ENCODE data around the gene PKD2.

Gene PKD2

GRCh38 chr4:88030565-88031310 lies 23.3 kb downstream of the PKD2 start:
- Histone ChIP-seq H3K36me3 (ENCODE audit: control insufficient read depth in 5 of 5, insufficient read depth in 5 of 5, low read length in 5 of 5) (peaks cover 2 to 18% (median 6%) of the 10 kb centered on the region in 5 donors), H3K27ac (ENCODE audit: low read depth, low read length) (no peak overlapping the region), H3K9ac (ENCODE audit: low read length in 5 of 5) (no peak overlapping the region)

GRCh38 chr4:88033309-88033708 lies 25.9 kb downstream of the PKD2 start:
- Histone ChIP-seq H3K9me3 (ENCODE audit: control insufficient read depth in 5 of 5, low read length in 5 of 5) (no peaks in the 10 kb centered on the region), H3K4me1 (ENCODE audit: control insufficient read depth in 5 of 5, insufficient read depth in 5 of 5, low read length in 5 of 5) (peaks cover 0 to 10% (median 6%) of the 10 kb centered on the region in 5 donors), H3K4me3 (ENCODE audit: low read depth in 1 of 5, low read length in 5 of 5) (no peak overlapping the region), H3K9ac (ENCODE audit: low read length in 5 of 5) (no peak overlapping the region), H3K27ac (ENCODE audit: low read depth, low read length) (no peak overlapping the region), H3K27me3 (ENCODE audit: control insufficient read depth in 5 of 5, insufficient read depth in 4 of 5, low read length in 5 of 5) (no peaks in the 10 kb centered on the region), H3K36me3 (ENCODE audit: control insufficient read depth in 5 of 5, insufficient read depth in 5 of 5, low read length in 5 of 5) (peaks cover 18 to 39% (median 25%) of the 10 kb centered on the region in 5 donors)

More at GRCh38 chr4:88030565-88031310, 23.3 kb downstream of the PKD2 start:
- Histone ChIP-seq H3K9me3 (ENCODE audit: control insufficient read depth in 5 of 5, low read length in 5 of 5) (peaks cover 0 to 6% (median under 1%) of the 10 kb centered on the region in 5 donors), H3K27me3 (ENCODE audit: control insufficient read depth in 5 of 5, insufficient read depth in 4 of 5, low read length in 5 of 5) (no peaks in the 10 kb centered on the region), H3K4me3 (ENCODE audit: low read depth in 1 of 5, low read length in 5 of 5) (no peak overlapping the region), H3K4me1 (ENCODE audit: control insufficient read depth in 5 of 5, insufficient read depth in 5 of 5, low read length in 5 of 5) (peaks cover 0 to 15% (median 11%) of the 10 kb centered on the region in 5 donors)

- H3K27me3 ChIP-seq (ENCODE audit: control insufficient read depth in 5 of 5, insufficient read depth in 4 of 5, low read length in 5 of 5): no peaks in the 10 kb centered on the region
- H3K9me3 ChIP-seq (ENCODE audit: control insufficient read depth in 5 of 5, low read length in 5 of 5): no peaks in the 10 kb centered on the region
- H3K4me1 ChIP-seq (ENCODE audit: control insufficient read depth in 5 of 5, insufficient read depth in 5 of 5, low read length in 5 of 5): peaks cover 0 to 2% (median 0%) of the 10 kb centered on the region in 5 donors
- no peak overlapping the region for H3K9ac ChIP-seq (ENCODE audit: low read length in 5 of 5)
- no peak overlapping the region for H3K4me3 ChIP-seq (ENCODE audit: low read depth in 1 of 5, low read length in 5 of 5)
- peaks cover 28 to 56% (median 43%) of the 10 kb centered on the region in 5 donors for H3K36me3 ChIP-seq (ENCODE audit: control insufficient read depth in 5 of 5, insufficient read depth in 5 of 5, low read length in 5 of 5)
- H3K27ac ChIP-seq (ENCODE audit: low read depth, low read length): no peak overlapping the region
Observed at GRCh38 chr4:88035292-88035691, 27.9 kb downstream of the PKD2 start.

GRCh38 chr4:88037447-88037846 lies 30.0 kb downstream of the PKD2 start:
- no peaks in the 10 kb centered on the region for H3K27me3 ChIP-seq (ENCODE audit: control insufficient read depth in 5 of 5, insufficient read depth in 4 of 5, low read length in 5 of 5)
- H3K4me1 ChIP-seq (ENCODE audit: control insufficient read depth in 5 of 5, insufficient read depth in 5 of 5, low read length in 5 of 5): peaks cover 0 to 4% (median under 1%) of the 10 kb centered on the region in 5 donors
- peaks cover 38 to 67% (median 56%) of the 10 kb centered on the region in 5 donors for H3K36me3 ChIP-seq (ENCODE audit: control insufficient read depth in 5 of 5, insufficient read depth in 5 of 5, low read length in 5 of 5)

GRCh38 chr4:88037936-88038335 lies 30.5 kb downstream of the PKD2 start:
- Histone ChIP-seq H3K27ac (ENCODE audit: low read depth, low read length) (no peak overlapping the region), H3K9ac (ENCODE audit: low read length in 5 of 5) (no peak overlapping the region), H3K9me3 (ENCODE audit: control insufficient read depth in 5 of 5, low read length in 5 of 5) (no peaks in the 10 kb centered on the region), H3K4me3 (ENCODE audit: low read depth in 1 of 5, low read length in 5 of 5) (no peak overlapping the region), H3K27me3 (ENCODE audit: control insufficient read depth in 5 of 5, insufficient read depth in 4 of 5, low read length in 5 of 5) (no peaks in the 10 kb centered on the region), H3K36me3 (ENCODE audit: control insufficient read depth in 5 of 5, insufficient read depth in 5 of 5, low read length in 5 of 5) (peaks cover 38 to 67% (median 56%) of the 10 kb centered on the region in 5 donors), H3K4me1 (ENCODE audit: control insufficient read depth in 5 of 5, insufficient read depth in 5 of 5, low read length in 5 of 5) (peaks cover 0 to 9% (median 6%) of the 10 kb centered on the region in 5 donors)

More at GRCh38 chr4:88037447-88037846, 30.0 kb downstream of the PKD2 start:
- no peak overlapping the region for H3K27ac ChIP-seq (ENCODE audit: low read depth, low read length)
- no peak overlapping the region for H3K4me3 ChIP-seq (ENCODE audit: low read depth in 1 of 5, low read length in 5 of 5)
- no peaks in the 10 kb centered on the region for H3K9me3 ChIP-seq (ENCODE audit: control insufficient read depth in 5 of 5, low read length in 5 of 5)
- H3K9ac ChIP-seq (ENCODE audit: low read length in 5 of 5): no peak overlapping the region

- Histone ChIP-seq H3K36me3 (ENCODE audit: control insufficient read depth in 5 of 5, insufficient read depth in 5 of 5, low read length in 5 of 5) (peaks cover 46 to 76% (median 66%) of the 10 kb centered on the region in 5 donors), H3K27ac (ENCODE audit: low read depth, low read length) (no peak overlapping the region), H3K9me3 (ENCODE audit: control insufficient read depth in 5 of 5, low read length in 5 of 5) (no peaks in the 10 kb centered on the region), H3K4me1 (ENCODE audit: control insufficient read depth in 5 of 5, insufficient read depth in 5 of 5, low read length in 5 of 5) (peaks cover 0 to 13% (median 8%) of the 10 kb centered on the region in 5 donors), H3K27me3 (ENCODE audit: control insufficient read depth in 5 of 5, insufficient read depth in 4 of 5, low read length in 5 of 5) (no peaks in the 10 kb centered on the region), H3K9ac (ENCODE audit: low read length in 5 of 5) (no peak overlapping the region), H3K4me3 (ENCODE audit: low read depth in 1 of 5, low read length in 5 of 5) (no peak overlapping the region)
Observed at GRCh38 chr4:88040707-88041106, 33.3 kb downstream of the PKD2 start.

GRCh38 chr4:88041626-88042025 lies 34.2 kb downstream of the PKD2 start:
- H3K27ac ChIP-seq (ENCODE audit: low read depth, low read length): no peak overlapping the region
- H3K27me3 ChIP-seq (ENCODE audit: control insufficient read depth in 5 of 5, insufficient read depth in 4 of 5, low read length in 5 of 5): no peaks in the 10 kb centered on the region
- no peak overlapping the region for H3K4me3 ChIP-seq (ENCODE audit: low read depth in 1 of 5, low read length in 5 of 5)
- no peaks in the 10 kb centered on the region for H3K9me3 ChIP-seq (ENCODE audit: control insufficient read depth in 5 of 5, low read length in 5 of 5)
- peaks cover 0 to 19% (median 13%) of the 10 kb centered on the region in 5 donors for H3K4me1 ChIP-seq (ENCODE audit: control insufficient read depth in 5 of 5, insufficient read depth in 5 of 5, low read length in 5 of 5)
- H3K9ac ChIP-seq (ENCODE audit: low read length in 5 of 5): no peak overlapping the region
- H3K36me3 ChIP-seq (ENCODE audit: control insufficient read depth in 5 of 5, insufficient read depth in 5 of 5, low read length in 5 of 5): peaks cover 44 to 71% (median 59%) of the 10 kb centered on the region in 5 donors

- Histone ChIP-seq H3K36me3 (ENCODE audit: control insufficient read depth in 5 of 5, insufficient read depth in 5 of 5, low read length in 5 of 5) (peaks cover 38 to 71% (median 55%) of the 10 kb centered on the region in 5 donors), H3K27me3 (ENCODE audit: control insufficient read depth in 5 of 5, insufficient read depth in 4 of 5, low read length in 5 of 5) (no peaks in the 10 kb centered on the region), H3K9ac (ENCODE audit: low read length in 5 of 5) (peak overlapping the region in 1 of 5 donors; percentile 13), H3K4me3 (ENCODE audit: low read depth in 1 of 5, low read length in 5 of 5) (no peak overlapping the region), H3K27ac (ENCODE audit: low read depth, low read length) (no peak overlapping the region), H3K4me1 (ENCODE audit: control insufficient read depth in 5 of 5, insufficient read depth in 5 of 5, low read length in 5 of 5) (peaks cover 0 to 19% (median 13%) of the 10 kb centered on the region in 5 donors), H3K9me3 (ENCODE audit: control insufficient read depth in 5 of 5, low read length in 5 of 5) (no peaks in the 10 kb centered on the region)
Observed at GRCh38 chr4:88043001-88043400, 35.6 kb downstream of the PKD2 start.

GRCh38 chr4:88043586-88044340 lies 36.3 kb downstream of the PKD2 start:
- Histone ChIP-seq H3K4me1 (ENCODE audit: control insufficient read depth in 5 of 5, insufficient read depth in 5 of 5, low read length in 5 of 5) (peaks cover 0 to 19% (median 13%) of the 10 kb centered on the region in 5 donors), H3K9ac (ENCODE audit: low read length in 5 of 5) (no peak overlapping the region), H3K9me3 (ENCODE audit: control insufficient read depth in 5 of 5, low read length in 5 of 5) (no peaks in the 10 kb centered on the region), H3K27ac (ENCODE audit: low read depth, low read length) (no peak overlapping the region), H3K27me3 (ENCODE audit: control insufficient read depth in 5 of 5, insufficient read depth in 4 of 5, low read length in 5 of 5) (no peaks in the 10 kb centered on the region), H3K36me3 (ENCODE audit: control insufficient read depth in 5 of 5, insufficient read depth in 5 of 5, low read length in 5 of 5) (peaks cover 37 to 64% (median 48%) of the 10 kb centered on the region in 5 donors), H3K4me3 (ENCODE audit: low read depth in 1 of 5, low read length in 5 of 5) (no peak overlapping the region)

GRCh38 chr4:88045021-88045420 lies 37.6 kb downstream of the PKD2 start:
- H3K27me3 ChIP-seq (ENCODE audit: control insufficient read depth in 5 of 5, insufficient read depth in 4 of 5, low read length in 5 of 5): no peaks in the 10 kb centered on the region
- no peak overlapping the region for H3K9ac ChIP-seq (ENCODE audit: low read length in 5 of 5)
- H3K4me1 ChIP-seq (ENCODE audit: control insufficient read depth in 5 of 5, insufficient read depth in 5 of 5, low read length in 5 of 5): peaks cover 0 to 19% (median 13%) of the 10 kb centered on the region in 5 donors
- no peak overlapping the region for H3K4me3 ChIP-seq (ENCODE audit: low read depth in 1 of 5, low read length in 5 of 5)
- peaks cover 34 to 52% (median 42%) of the 10 kb centered on the region in 5 donors for H3K36me3 ChIP-seq (ENCODE audit: control insufficient read depth in 5 of 5, insufficient read depth in 5 of 5, low read length in 5 of 5)
- no peaks in the 10 kb centered on the region for H3K9me3 ChIP-seq (ENCODE audit: control insufficient read depth in 5 of 5, low read length in 5 of 5)
- no peak overlapping the region for H3K27ac ChIP-seq (ENCODE audit: low read depth, low read length)

Measured in subcutaneous abdominal adipose tissue (tissue), 5 donors.